Neural cell (in vitro differentiated cells): ENCODE data around the gene CDCP1.

Source experiments
- CTCF ChIP-seq: fragments of 450-650 bp; IDR thresholded peaks from 2 replicates; pipeline ENCODE4 v1.5.1; 2014; ENCODE audit warnings: antibody characterized with exemption, mild to moderate bottlenecking, moderate library complexity; ENCODE audit not compliant: poor library complexity, severe bottlenecking
- POLR2AphosphoS5 ChIP-seq: IDR thresholded peaks from 2 replicates; pipeline ENCODE4 v1.6.1; 2012

- TF ChIP-seq CTCF = no peak
- TF ChIP-seq POLR2AphosphoS5 = no peak
Observed at GRCh38 chr3:45033791-45034190, 112.4 kb downstream of the CDCP1 start.
